Loucy (cell line): Measurements from ENCODE around the gene SHC1.
A peak's percentile ranks its signal among the peaks of the same experiment; 100 is the strongest.

Experiments used
- H2AFZ ChIP-seq: fragments of 200-600 bp; sonication (generic); 2 replicates; pipeline ENCODE4 v1.6.0; 2016; ENCODE audit warnings: antibody characterized with exemption, mild to moderate bottlenecking, low read length, moderate library complexity
- H3F3A ChIP-seq: fragments of 200-600 bp; 2 replicates; pipeline ENCODE4 v1.6.0; 2016; ENCODE audit warnings: antibody characterized with exemption, low read depth, mild to moderate bottlenecking
- H3K27me3 ChIP-seq: fragments of 200-600 bp; sonication (generic); 2 replicates; pipeline ENCODE4 v1.6.1; 2014; ENCODE audit warnings: low read length, mild to moderate bottlenecking; ENCODE audit not compliant: insufficient read depth, poor library complexity, severe bottlenecking
- H3K36me3 ChIP-seq: fragments of 200-600 bp; sonication (generic); 2 replicates; pipeline ENCODE4 v1.6.1; 2016; ENCODE audit warnings: low read length; ENCODE audit not compliant: insufficient read depth
- H3K4me1 ChIP-seq: fragments of 200-600 bp; sonication (generic); 2 replicates; pipeline ENCODE4 v1.5.1; 2014; ENCODE audit warnings: low read length, mild to moderate bottlenecking; ENCODE audit not compliant: insufficient read depth, poor library complexity, severe bottlenecking
- H3K4me2 ChIP-seq: fragments of 200-600 bp; sonication (generic); 2 replicates; pipeline ENCODE4 v1.6.0; 2014; ENCODE audit warnings: antibody characterized with exemption, low read length, low read depth, mild to moderate bottlenecking; ENCODE audit not compliant: poor library complexity, severe bottlenecking
- H3K4me3 ChIP-seq: fragments of 200-600 bp; sonication (generic); 2 replicates; pipeline ENCODE4 v1.5.1; 2014; ENCODE audit warnings: low read length, mild to moderate bottlenecking, mixed read lengths; ENCODE audit not compliant: poor library complexity, severe bottlenecking
- H3K79me2 ChIP-seq: fragments of 200-600 bp; sonication (generic); 2 replicates; pipeline ENCODE4 v1.6.1; 2014; ENCODE audit warnings: low read length; ENCODE audit not compliant: insufficient read depth
- H3K9ac ChIP-seq: fragments of 200-600 bp; sonication (generic); 2 replicates; pipeline ENCODE4 v1.6.0; 2014; ENCODE audit warnings: mild to moderate bottlenecking, low read depth, low read length, moderate library complexity; ENCODE audit not compliant: poor library complexity, severe bottlenecking
- H3K9me2 ChIP-seq: fragments of 200-600 bp; sonication (generic); replicated peaks from 2 replicates; pipeline ENCODE4 v1.6.1; 2016; ENCODE audit warnings: low read depth, low read length, mixed read lengths
- H3K9me3 ChIP-seq: fragments of 200-600 bp; sonication (generic); 2 replicates; pipeline ENCODE4 v1.6.1; 2014; ENCODE audit warnings: mild to moderate bottlenecking, antibody characterized with exemption, low read length, low read depth; ENCODE audit not compliant: insufficient read depth
- H4K20me1 ChIP-seq: fragments of 200-600 bp; sonication (generic); 2 replicates; pipeline ENCODE4 v1.6.0; 2014; ENCODE audit warnings: antibody characterized with exemption, low read length, mild to moderate bottlenecking; ENCODE audit not compliant: insufficient read depth, poor library complexity, severe bottlenecking
- EZH2phosphoT487 ChIP-seq: fragments of 200-600 bp; IDR thresholded peaks from 2 replicates; pipeline ENCODE4 v1.6.1; 2018; ENCODE audit warnings: antibody characterized with exemption, mild to moderate bottlenecking, moderate library complexity, borderline replicate concordance
- TF ChIP-seq, protein P1 (sequence below): fragments of 200-600 bp; sonication (generic); conservative IDR thresholded peaks from 2 replicates; pipeline ENCODE4 v1.5.1; 2014; ENCODE audit warnings: mild to moderate bottlenecking, antibody characterized with exemption, low read length

The SHC1 gene, protein sequence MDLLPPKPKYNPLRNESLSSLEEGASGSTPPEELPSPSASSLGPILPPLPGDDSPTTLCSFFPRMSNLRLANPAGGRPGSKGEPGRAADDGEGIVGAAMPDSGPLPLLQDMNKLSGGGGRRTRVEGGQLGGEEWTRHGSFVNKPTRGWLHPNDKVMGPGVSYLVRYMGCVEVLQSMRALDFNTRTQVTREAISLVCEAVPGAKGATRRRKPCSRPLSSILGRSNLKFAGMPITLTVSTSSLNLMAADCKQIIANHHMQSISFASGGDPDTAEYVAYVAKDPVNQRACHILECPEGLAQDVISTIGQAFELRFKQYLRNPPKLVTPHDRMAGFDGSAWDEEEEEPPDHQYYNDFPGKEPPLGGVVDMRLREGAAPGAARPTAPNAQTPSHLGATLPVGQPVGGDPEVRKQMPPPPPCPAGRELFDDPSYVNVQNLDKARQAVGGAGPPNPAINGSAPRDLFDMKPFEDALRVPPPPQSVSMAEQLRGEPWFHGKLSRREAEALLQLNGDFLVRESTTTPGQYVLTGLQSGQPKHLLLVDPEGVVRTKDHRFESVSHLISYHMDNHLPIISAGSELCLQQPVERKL

DNA sequence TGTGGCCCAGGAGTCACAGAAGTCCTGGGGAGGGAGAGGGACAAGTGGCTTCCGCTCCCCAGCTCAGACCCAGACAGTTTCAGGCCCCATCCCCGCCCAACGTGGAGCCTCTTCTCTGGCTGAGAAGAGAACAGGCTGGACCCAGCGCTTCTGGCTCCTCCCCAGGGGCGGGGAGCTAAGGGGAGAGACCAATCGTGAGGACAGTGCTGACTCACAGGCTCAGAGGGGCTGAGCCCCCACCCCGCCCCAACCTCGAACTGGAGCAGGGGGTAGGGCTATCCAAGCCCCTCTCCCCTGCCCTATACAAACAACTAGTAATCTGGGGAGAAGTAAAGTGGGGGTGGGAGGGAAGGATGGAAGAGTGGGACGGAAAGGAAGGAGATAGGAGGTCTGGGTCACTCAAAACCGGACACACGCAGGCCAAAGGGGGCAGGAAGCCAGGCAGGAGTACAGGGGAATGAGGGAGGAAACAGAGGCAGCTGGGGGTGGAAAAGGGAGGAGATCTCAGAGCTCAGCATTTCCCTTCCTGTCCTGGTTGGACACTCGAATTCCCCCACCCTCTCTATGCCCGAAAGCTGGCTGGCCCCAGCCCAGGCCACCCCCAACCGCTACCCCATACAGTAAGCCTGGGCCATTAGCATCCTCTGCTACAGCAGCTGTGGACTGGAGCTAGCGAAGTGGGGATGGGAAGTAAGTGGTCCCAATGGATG is at the start of gene SHC1:
SHC1 (minus strand) TSS at position 117 of the 710 bp plus-strand sequence. CDS start 221 bp downstream, outside the sequence.
- Histone ChIP-seq H3K4me2 (peak within 1 kb of the TSS; percentile 70), H3K27me3 (no peaks in the 10 kb centered on the region), H3K36me3 (peaks cover 23% of the 10 kb centered on the region; the same call in 1 of the 2 replicates), H3K9ac (peak within 1 kb of the TSS; percentile 52), H3K4me1 (peaks cover 37% of the 10 kb centered on the region), H3K9me3 (no peaks in the 10 kb centered on the region), H3K4me3 (peak within 1 kb of the TSS; percentile 63), H3K9me2 (no peaks in the 10 kb centered on the region), H3K79me2 (peaks cover 60% of the 10 kb centered on the region), H3F3A (peaks cover 3% of the 10 kb centered on the region; the same call in 1 of the 2 replicates), H4K20me1 (peaks cover 15% of the 10 kb centered on the region), H2AFZ (no peak within 1 kb of the TSS)
- TF ChIP-seq, protein P1, sequence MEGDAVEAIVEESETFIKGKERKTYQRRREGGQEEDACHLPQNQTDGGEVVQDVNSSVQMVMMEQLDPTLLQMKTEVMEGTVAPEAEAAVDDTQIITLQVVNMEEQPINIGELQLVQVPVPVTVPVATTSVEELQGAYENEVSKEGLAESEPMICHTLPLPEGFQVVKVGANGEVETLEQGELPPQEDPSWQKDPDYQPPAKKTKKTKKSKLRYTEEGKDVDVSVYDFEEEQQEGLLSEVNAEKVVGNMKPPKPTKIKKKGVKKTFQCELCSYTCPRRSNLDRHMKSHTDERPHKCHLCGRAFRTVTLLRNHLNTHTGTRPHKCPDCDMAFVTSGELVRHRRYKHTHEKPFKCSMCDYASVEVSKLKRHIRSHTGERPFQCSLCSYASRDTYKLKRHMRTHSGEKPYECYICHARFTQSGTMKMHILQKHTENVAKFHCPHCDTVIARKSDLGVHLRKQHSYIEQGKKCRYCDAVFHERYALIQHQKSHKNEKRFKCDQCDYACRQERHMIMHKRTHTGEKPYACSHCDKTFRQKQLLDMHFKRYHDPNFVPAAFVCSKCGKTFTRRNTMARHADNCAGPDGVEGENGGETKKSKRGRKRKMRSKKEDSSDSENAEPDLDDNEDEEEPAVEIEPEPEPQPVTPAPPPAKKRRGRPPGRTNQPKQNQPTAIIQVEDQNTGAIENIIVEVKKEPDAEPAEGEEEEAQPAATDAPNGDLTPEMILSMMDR = no peak
- no peak for TF ChIP-seq EZH2phosphoT487

DNA sequence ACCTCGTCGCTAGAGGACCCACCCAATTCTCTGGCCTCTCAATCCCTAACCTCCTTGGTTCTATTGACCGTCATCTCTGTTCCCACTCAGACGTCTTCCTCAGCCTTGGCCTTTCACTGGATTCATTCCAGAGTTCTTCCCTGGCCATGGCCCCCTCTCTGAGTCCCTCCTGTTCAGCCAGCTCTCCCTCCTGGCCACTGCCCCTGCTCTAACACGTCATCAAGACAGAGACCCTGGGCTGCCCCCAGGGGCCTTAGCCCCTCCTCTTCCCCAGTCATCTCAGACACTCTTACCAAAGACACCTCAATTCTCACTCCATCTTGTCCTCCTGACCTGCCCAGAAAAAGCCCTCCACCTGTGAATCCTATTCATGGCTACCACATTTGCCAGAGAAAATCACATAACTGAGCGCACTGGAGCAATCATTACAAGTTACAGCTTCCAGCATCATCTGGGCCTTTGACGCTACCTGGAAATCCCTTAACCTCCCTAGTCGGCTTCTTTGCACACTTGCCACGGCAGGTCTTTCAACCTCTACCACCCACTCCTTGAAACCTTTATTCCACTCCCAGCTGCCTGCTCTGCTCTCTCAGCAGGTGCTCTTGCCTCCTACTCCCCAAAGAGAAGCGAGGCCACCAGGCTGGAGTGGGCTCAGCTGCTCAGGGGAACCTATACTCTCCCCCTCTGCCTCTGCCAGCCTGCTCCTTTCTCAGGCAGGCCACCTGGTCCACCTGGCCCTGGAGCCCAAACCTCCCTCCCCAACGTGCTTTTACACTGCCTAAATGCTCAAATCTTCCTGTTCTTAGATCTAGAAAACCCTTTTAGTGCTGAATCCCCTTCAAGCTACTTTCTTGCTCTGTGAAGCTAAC is 49.1 kb upstream of the SHC1 start:
- TF ChIP-seq, protein P1 = no peak
- TF ChIP-seq EZH2phosphoT487 = no peak
- H3K79me2 ChIP-seq = no peaks in the 10 kb centered on the region
- no peaks in the 10 kb centered on the region for H3F3A ChIP-seq
- no peaks in the 10 kb centered on the region for H4K20me1 ChIP-seq
- H3K27me3 ChIP-seq = no peaks in the 10 kb centered on the region
- no peak overlapping the region for H3K9ac ChIP-seq
- H3K36me3 ChIP-seq = no peaks in the 10 kb centered on the region
- no peak overlapping the region for H3K4me3 ChIP-seq
- H3K9me2 ChIP-seq = no peaks in the 10 kb centered on the region
- peaks cover 6% of the 10 kb centered on the region for H3K4me1 ChIP-seq
- no peaks in the 10 kb centered on the region for H3K9me3 ChIP-seq
- H3K4me2 ChIP-seq = no peak overlapping the region
- H2AFZ ChIP-seq = no peak overlapping the region

DNA sequence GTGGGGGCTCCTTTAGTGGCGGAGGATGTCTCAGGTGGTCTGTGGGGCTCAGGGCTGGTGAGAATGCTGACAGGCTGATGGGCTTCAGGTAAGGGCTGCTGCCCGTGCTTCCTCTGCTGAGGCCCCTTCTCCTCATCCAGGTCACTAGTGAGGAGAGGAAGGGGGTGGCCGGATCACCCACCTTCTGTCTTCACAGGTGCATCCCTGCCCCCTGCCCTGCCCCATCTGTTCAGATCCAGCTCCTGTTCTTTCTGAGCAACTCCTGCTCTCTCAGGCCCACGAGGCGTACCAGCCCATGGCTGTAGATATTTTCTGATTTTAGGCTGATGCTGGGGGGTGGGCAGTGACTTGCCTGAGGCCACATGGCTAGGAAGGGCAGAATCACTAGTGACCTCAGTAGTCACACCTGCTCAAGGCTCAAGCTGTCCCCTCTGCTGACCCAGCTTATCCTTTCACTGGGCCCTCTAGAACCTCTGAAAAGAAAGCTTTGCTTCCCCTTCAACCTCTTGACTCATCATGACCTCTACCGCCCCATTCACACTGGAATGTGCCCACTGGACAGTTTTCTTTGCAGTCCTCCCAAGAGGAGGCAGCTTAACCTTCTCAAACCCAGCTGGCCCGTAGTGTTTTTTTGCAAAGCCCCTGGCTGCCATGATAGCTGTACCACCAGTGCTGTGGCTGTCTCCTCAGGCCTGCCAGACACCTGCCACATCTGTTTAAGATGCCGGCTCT is 48.2 kb upstream of the SHC1 start:
- Histone ChIP-seq H3K4me2 (no peak overlapping the region), H3K79me2 (no peaks in the 10 kb centered on the region), H3K4me3 (no peak overlapping the region), H3K9ac (no peak overlapping the region), H3K9me3 (no peaks in the 10 kb centered on the region), H3K36me3 (no peaks in the 10 kb centered on the region), H3K9me2 (no peaks in the 10 kb centered on the region), H2AFZ (no peak overlapping the region), H3K4me1 (peaks cover 13% of the 10 kb centered on the region), H3F3A (no peaks in the 10 kb centered on the region), H4K20me1 (no peaks in the 10 kb centered on the region), H3K27me3 (no peaks in the 10 kb centered on the region)
- TF ChIP-seq, protein P1 = no peak
- TF ChIP-seq EZH2phosphoT487 = no peak
